DMS 273 (cell line): ENCODE results near the gene SUSD6.
"Not testable (repeated sequence)": the region's sequence is repeated elsewhere in the genome, so short reads cannot be mapped to it uniquely, and the experiment has no call there.

ENCODE experiments used
- DNase-seq: peaks from one replicate; lab custom pipeline; 2025; ENCODE audit not compliant: unreplicated experiment; lab: John Stamatoyannopoulos, UW

The SUSD6 gene

DNA sequence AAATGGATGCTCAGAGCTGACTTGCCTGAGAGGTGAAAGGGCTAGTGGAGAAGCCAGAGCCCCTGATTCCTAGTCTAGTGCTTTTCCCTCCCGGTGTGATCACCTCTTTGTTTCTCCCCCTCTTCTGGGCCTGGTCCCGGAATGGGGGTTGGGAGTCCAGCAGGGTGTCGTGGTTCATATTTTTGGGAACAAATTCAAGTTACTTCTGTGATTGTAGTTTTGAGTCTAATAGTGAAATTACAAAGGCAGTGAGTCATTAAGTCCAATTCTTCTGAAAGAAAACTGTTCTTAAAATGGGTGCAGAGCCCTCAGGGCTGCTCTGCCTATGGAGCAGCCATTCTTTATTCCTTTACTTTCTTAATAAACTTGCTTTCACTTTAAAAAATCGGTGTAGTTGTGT lies 7.6 kb downstream of the SUSD6 start:
- DNase-seq, result no peak

DNA sequence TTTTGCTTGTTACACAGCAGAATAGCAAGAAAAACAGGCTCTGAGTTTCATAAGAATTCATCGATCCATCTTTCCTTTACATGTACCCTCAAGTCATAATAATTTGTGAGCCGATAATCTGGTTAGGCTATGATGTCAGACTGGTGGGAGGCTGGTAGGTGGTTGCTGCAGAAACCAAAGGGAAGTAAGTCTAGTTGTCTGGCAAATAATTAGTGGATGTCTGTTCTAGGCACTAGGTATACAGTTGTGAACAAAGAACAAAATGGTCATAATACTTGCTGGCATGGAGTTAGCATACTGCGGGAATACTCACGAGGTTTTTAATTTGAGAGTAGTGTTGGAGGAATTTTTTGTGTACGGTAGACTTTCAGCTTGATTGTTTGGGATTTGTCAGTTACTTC lies 8.8 kb downstream of the SUSD6 start:
- no peak for DNase-seq

DNA sequence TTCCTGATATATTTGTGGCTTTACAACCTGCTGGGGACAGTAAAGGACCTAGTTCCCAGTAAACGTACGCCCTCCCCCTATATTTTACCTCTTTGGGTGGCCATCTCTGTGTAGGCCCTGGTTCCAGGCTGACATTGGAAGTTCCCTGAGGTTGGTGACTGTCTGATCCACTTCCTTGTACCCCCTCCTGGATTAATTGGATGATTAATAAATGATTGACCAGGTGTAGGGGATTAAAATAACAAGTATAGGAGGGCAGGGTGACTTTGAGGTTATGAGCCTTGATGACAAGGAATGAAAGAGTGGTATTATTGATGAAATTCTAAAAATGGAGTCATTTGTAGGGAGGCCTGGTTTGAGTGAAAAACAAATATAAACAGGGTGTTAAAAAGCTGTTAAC lies 9.6 kb downstream of the SUSD6 start:
- no peak for DNase-seq

DNA sequence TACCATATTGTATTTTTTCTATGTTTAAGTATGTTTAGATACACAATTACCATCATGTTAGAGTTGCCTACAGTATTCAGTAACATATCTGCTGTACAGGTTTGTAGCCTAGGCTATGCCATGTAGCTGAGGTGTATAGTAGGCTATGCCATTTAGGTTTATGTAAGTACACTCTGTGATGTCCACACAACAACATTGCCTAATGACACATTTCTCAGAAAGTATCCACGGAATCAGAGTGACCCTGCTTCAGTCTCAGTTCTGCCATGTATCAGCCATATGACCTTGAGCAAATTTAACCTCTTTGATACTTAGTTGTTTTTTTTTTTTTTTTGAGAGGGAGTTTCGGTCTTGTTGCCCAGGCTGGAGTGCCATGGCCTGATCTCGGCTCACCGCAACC lies 12.7 kb downstream of the SUSD6 start:
- no peak for DNase-seq

DNA sequence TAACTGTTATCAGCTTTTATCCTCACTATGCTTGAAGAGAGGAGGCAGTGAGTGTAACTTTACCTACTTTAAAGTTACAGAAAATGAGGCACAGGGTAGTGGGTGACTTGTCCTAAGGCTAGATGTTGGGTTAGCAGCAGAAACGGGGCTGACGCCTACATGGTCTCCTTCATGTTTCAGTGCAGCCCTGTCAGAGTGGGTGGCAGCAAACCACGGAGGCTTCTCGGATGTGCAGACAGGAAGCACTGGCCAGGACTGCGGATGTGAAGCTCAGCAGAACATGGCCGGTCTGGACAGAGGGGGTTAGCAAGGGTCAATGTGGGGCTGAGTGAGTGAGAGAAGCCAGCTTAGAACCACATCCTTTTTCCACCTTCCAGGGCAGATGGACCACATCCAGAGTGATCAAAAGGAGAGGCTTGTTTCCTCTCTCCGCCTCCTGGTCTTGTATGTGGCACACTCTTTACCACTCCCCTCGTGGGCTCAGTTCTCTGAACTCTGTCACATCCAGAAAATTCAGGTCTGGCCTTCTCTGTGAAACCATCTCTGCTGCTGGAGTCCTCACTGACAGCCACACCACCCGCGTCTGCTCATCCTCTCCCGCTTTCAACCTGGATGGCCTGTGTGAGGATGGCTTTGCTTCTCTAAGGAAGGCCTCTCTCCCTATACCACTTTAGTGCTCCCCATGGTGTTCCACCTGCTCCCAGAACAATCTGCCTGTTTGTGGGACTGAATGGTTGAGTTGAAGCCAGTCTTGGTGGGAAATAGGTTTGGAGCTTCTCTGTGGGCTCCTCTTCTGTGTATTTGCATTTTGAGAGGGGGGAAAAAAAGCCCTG lies 14.1 kb downstream of the SUSD6 start:
- DNase-seq, result no peak

DNA sequence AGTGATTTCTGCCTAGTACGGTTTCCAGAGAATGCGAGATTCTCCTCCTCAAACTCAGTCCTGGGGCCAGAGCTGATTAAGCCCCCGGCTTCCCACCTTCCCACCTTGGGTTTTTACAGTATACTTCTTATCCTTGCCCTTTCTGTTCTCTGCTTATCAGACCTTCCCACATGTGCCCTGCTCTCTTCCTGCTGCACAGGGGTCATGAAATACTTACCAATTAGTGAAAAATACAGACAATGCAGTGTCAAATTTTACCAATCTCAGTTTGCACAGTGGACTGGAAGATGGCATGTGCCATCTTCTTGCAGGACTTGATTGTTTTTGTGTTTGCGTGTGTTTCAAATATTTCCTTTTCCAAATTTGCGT lies 14.7 kb downstream of the SUSD6 start:
- no peak for DNase-seq

DNA sequence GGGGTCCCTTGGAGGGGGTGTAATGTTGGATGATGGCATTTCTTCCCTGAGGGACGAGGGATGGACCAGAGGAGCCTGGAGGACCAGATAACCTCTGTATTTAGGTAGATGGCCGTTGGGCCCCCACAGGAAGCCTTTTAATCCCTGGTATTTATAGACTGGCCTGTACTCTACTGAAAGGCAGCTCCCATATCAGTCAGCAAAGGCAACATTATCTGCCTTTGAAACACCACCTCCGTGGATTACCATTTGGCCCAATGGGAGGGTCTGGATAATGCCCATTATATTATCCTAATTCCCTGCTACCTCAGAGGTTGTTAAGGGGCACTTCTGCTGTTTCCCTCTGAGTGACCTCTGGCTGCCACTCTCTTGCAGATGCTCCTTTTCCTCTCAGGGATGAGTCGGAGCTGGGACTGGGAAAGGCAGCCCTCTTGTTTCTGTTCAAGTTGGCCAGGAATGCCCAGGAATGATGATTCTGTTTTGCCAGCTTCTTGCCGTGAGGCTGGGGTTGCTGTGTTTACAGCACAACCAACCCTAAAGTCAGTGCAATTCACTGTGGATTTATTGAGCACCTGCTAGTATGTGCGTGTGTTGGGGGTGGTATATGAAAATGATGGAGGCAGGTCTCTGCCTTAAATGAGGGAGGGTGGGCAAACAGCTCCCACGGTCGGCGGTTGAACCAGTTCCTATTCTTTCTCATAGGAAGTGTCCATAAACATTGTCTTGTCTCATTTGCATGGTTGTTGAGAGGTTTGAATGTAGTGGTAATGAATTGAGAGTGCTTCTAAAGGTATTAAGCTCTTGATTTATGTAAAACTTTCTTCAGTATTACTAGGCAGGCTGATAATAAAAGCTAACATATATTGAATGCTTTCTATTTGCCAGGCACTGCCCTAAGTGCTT lies 18.1 kb downstream of the SUSD6 start:
- peak; percentile 22 for DNase-seq

DNA sequence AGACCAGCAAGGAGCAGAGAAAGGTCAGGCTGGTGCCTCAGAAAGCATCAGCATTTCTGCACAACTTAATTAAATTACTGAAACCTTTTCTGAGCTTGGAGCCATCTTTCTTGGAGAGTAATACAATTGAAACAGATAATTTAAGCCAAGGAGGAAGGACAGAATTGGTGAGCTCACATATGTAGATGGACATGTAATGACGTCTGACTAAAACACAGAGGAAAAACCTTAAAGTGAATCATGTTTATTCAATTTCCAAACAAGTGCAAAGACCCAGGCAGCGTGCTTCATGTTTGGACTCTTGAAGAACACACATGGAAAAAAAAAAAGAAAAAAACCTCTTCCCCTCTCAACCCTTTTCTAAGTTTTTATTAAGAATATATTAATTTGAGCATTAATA lies 19.0 kb downstream of the SUSD6 start:
- no peak for DNase-seq

DNA sequence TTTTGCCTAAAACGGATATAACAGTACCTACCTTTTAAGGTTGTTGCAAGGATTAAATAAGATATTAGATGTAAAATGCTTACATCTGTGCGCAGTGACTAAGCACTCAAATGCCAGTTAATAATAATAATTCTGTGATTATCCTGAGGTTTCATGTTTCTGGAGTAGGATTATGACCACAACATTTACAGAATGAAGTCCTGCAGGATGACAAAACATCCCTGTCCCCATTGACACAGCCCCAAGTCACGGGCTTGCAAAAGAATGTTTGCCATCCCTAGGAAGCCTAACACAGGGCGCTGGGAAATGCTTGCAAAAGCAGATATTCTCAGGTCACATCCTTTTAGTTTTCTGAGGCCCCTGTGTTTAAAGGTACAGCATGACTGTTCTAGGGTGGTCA lies 20.1 kb downstream of the SUSD6 start:
- DNase-seq, result no peak

DNA sequence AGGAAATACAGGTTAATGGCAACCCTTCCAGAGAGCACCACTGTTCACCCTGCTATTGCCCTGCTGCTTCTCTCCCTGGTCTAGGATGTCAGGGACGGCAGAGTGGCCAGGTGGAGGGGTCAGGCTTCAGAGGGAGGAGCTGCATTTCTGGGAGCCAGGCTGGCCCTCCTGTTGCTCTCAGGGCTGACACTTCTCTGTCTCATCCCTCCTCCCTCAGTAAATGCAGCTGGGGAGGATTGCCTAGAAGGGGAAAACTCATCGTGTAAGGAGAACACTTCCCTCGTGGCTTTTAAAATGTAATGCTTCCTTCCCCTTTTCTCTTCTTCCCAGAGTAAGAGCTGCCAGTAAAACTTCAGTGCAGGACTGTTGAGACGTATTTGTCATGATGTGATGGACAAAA lies 20.8 kb downstream of the SUSD6 start:
- DNase-seq, result no peak

DNA sequence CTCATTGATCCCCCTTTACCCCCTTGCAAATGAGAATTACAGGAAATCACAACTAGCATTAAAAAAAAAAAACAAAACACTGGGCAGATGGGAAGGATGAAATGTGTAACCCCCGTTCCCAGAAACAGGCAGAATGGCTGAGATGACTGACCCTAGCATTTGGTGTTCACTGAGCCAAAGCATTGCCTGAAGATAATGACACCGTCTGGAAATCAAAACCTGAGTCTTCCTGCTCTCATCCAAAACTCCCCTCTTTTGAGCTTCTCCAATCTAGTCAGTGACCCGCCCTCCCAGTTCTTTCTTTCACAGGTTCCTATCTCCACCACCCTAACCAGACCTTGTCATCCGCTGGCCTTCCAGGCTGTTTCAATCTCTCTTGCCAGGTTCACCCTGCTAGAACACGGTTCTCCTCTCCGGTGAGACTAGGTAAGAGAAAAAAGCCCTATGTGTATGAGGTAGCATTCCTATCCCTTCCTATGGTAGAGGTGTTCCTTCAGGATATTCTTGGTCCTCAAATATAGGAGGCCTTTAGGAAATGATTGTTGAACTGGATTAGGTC lies 21.3 kb downstream of the SUSD6 start:
- DNase-seq, result no peak

DNA sequence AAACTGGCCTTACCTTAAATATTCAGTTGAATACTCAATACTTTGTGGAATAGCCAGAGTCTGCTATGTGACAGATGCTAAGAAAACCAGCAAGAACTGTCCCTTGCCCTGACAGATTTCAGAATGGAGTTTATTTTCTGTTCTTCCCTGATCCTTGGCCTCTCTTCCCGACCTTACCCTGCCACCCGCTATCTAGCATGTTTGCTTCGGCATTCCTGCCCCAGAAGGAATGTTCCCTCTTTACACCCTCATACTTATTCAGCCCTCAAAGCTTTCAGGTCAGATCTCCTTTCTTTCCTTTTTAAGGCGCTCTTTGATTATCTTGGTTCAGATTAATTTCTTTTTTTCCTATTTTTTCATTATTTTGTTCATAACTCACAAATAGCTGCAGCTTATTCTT lies 21.8 kb downstream of the SUSD6 start:
- no peak for DNase-seq

DNA sequence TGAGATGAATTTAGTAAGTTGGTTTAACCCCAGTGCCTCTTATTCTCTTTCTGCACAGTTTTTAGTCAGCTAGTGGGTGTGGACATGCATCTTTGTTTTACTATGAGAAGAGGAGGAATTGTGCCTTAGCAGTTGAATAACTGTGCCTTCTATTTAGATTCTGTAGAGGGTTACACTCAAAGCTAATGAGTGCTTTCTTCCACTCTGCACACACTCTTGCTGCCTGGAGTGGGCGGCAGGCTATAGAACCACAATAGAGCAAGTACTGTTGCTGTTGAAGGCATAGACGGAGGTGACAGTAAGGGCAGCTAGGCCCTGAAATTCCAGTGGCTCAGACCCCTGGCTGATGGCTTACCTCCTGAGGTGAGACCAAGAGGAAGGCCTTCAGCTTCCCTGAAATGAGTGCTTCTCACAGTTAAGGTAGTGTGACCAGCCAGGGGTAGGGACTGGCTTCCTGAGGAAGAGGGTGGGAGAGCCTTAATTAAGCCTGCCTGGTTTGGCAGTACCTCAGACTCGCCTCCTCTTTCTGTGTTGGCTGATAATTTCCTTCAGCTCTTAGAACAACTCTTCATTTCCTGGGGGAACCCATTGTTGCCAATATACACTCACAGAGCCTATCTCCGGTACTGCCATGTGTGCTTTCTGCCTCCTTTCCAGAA lies 24.7 kb downstream of the SUSD6 start:
- no peak for DNase-seq

DNA sequence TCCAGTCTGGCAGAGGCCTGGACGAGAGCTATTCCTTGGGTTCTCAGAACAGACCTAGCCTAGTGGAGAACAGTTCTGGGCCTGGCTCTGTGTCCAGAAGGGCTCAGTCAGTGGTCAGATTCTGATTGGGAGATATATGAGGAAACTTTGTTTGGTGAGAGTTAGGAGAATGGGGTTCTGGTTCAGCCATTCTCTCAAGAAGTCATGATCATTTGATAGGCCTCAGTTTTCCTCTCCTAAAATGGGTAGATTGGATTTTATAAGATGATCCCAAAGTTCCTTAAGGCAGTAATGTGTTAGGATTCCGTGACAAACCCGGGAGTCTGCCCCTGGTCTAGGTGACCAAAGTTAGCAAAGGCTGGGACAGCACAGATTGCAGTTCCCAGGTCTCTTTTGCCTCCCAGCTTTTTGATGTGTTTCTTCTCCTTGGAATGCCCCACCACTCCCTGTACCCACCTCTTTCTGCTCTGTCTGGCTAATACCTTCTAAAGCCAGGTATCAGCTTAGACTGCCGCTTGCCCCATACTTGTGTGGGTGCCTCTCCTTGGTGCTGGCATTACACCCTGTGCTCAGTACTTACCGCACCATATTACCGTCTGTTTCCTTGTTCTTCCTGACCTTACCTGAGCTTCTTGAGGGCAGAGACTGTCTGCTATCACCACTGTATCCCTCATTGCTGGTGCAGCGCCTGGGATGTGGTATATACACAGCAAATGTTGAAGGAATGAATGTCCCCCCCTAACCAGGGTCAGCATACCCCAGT lies 25.5 kb downstream of the SUSD6 start:
- DNase-seq, result no peak

DNA sequence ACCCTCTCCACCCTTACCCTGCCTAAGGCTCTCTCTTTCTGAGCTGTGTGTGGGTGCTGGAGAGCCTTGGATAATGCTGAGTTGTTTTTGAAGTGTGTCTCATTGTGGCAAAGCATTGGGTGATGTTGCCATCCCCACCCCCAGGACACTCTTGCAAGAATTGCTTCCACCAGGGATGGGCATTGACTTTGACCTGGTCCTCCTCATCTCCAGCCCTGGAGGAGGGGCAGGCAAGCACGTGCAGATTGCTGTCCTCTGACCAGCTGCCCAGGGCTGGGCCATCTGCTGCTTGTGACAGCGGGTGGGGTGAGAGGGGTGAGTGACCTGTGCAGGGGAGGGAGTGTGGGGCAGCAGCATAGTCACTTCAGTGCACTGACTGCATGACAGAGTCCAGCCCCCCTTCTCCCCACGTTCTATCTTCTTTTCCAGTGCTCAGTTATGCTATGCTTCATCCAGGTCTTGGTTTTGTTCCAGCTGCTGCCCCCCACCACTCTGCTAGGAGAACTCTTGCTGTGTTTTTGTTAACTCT lies 26.2 kb downstream of the SUSD6 start:
- DNase-seq, result peak; percentile 45

DNA sequence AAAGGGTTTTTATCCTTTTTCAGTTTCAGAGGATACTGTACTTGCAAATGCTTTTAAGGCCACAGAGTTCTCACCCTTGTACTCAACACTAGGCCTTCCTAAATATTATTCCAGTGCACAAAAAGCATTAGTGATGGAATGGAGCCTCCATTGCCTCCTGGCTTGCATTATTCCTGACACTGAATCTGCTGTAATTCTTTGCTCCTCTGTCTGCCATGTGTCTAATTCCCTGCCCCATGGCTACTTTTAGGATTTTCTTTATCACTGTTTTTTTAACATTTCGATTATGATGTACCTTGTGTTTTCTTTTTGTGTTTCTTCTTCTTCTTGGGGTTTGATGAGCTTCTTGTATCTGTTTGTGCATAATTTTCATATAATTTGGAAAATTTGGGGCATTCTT lies 29.5 kb downstream of the SUSD6 start:
- peak; percentile 15 for DNase-seq

DNA sequence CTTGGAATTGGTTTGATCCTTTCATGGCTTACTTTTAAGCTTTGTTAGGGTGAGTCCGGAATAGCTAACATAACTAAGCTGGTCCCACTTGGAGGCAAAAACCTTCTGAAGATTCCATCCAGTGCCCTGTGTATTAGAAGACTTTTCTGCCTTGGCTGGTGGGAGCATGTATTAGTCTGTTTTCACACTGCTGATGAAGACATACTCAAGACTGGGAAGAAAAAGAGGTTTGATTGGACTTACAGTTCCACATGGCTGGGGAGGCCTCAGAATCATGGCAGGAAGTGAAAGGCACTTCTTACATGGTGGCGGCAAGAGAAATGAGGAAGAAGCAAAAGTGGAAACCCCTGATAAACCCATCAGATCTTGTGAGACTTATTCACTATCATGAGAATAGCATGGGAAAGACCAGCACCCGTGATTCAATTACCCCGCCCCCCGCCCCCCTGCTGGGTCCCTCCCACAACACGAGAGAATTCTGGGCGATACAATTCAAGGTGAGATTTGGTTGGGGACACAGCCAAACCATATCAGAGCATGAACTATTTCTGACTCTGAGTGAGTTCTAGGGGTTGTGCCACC lies 30.9 kb downstream of the SUSD6 start:
- not testable (repeated sequence) for DNase-seq

DNA sequence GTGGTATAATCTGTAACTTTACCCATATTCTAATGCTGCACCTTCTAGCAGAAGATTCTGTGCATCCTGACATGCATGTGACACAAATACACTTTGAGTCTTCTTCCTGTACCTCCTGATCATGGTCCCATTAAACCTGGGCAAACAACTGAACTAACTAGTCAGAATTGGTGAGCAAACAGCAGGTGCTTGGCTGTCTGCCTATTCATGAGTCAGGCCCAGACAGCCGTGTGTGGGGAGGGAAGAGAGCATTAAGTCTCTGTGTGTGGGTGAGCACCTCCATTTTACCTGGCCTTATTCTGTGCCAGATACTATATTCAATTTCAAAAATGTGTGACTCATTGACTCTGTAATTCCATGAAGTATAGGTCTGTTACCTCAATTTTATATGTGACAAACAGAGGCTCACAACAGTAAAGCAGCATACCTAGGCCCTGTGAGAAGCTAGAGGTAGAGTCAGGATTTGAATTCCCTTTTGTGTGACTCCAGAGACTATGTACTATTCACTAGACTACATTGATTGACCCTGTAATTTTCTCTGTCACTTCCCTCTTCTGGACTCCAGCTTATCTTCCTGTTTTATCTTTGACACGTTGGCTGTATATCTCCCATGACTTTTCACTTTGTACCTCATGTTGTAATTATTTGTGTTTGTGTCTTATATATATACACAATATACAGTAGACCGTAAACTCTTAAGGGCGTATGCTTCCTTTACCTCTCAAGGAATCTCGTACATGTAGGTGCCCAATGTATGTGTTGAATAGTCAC lies 32.2 kb downstream of the SUSD6 start:
- peak; percentile 88 for DNase-seq

DNA sequence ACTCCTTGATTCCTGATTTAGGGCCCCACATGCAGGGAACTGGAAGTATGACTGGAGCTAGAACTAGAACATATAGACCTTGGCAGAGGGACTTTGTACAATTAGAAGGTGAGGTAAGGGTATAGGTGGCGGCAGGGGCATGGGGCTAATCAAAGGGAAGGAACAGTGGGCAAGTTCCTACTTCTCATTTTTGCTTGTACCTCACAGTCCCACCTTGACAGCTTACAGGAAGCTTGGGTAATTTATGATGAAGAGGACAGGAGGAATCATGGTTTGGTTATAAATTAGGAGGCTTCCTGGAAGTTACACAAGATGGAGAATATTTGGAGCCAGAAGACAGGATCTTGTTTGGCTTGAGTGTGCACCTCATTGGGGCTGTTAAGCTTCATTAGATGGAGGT lies 33.4 kb downstream of the SUSD6 start:
- DNase-seq, result no peak
